ENCODE data around the gene JPH4. TPM values are rescaled to one million over a fixed set of nuclear protein-coding genes. Genes with fewer than 3 reads are reported as not detected.

JPH4 gene
- total RNA-seq, 1 experiment from 2014 or later = 50.1 TPM

DNA sequence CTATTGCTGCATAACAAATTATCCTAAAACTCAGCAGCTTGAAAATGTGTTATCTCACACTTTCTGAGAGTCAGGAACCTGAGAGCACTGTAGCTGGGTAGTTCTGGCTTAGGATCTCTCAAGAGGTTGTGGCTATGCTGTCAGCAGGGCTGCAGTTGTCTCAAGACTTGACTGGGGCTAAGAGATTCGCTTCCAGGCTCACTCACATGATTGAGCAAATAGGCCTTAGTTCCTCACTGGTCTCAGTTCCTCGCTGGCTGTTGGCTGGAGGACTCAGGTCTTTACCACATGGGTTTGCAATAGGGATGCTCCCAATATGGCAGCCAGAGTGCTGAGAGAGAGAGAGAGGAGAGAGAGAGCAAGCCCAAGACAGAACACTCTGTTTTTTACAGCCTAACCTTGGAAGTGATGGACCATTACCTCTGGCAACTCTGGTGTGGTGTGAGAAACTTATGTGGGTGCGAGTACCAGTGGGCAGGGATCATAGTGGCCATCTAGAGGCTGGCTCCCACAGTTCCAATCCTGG, 41.6 kb upstream of the JPH4 start (continued):
- TF ChIP-seq E2F5 (CRISPR knock-in tag; IDR thresholded peaks at IDR 0.05) (no peak), ZNF121 (CRISPR knock-in tag; IDR thresholded peaks at IDR 0.05) (no peak), ZNF416 (CRISPR knock-in tag; IDR thresholded peaks at IDR 0.05) (no peak), TP53 (CRISPR knock-in tag; IDR thresholded peaks at IDR 0.05) (no peak)

- no peak overlapping the region for H3K27ac Mint-ChIP-seq
- ChIA-PET POLR2A (no interaction called here), CTCF (interaction anchor here (9.0 kb wide), 1 partner anchor 14 kb away, joined by 69 read pairs; no protein-coding TSS in a partner anchor)
- DNase-seq (ENCODE audit: low spot score) (no peak), ATAC-seq (no peak)
- H3K36me3 Mint-ChIP-seq = peaks cover 6% of the 10 kb centered on the region
- H3K4me3 Mint-ChIP-seq = no peak overlapping the region
- no peak for TF ChIP-seq USF1 (CRISPR knock-in tag; IDR thresholded peaks at IDR 0.05)
- TF ChIP-seq ZNF121 (CRISPR knock-in tag; IDR thresholded peaks at IDR 0.05) = no peak
- TF ChIP-seq, protein P1, sequence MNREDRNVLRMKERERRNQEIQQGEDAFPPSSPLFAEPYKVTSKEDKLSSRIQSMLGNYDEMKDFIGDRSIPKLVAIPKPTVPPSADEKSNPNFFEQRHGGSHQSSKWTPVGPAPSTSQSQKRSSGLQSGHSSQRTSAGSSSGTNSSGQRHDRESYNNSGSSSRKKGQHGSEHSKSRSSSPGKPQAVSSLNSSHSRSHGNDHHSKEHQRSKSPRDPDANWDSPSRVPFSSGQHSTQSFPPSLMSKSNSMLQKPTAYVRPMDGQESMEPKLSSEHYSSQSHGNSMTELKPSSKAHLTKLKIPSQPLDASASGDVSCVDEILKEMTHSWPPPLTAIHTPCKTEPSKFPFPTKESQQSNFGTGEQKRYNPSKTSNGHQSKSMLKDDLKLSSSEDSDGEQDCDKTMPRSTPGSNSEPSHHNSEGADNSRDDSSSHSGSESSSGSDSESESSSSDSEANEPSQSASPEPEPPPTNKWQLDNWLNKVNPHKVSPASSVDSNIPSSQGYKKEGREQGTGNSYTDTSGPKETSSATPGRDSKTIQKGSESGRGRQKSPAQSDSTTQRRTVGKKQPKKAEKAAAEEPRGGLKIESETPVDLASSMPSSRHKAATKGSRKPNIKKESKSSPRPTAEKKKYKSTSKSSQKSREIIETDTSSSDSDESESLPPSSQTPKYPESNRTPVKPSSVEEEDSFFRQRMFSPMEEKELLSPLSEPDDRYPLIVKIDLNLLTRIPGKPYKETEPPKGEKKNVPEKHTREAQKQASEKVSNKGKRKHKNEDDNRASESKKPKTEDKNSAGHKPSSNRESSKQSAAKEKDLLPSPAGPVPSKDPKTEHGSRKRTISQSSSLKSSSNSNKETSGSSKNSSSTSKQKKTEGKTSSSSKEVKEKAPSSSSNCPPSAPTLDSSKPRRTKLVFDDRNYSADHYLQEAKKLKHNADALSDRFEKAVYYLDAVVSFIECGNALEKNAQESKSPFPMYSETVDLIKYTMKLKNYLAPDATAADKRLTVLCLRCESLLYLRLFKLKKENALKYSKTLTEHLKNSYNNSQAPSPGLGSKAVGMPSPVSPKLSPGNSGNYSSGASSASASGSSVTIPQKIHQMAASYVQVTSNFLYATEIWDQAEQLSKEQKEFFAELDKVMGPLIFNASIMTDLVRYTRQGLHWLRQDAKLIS (CRISPR knock-in tag; IDR thresholded peaks at IDR 0.05; ENCODE audit: borderline replicate concordance) = no peak
- TF ChIP-seq ZNF416 (CRISPR knock-in tag; IDR thresholded peaks at IDR 0.05) = no peak
- peak; percentile 67; the same call in 1 of the 2 replicates for TF ChIP-seq GABPB1 (CRISPR knock-in tag; IDR thresholded peaks at IDR 0.05)
- peaks cover 39% of the 10 kb centered on the region for H3K27me3 Mint-ChIP-seq (ENCODE audit: low read depth)
- no peaks in the 10 kb centered on the region for H3K4me1 Mint-ChIP-seq
- H3K9me3 Mint-ChIP-seq = peaks cover 39% of the 10 kb centered on the region
These were observed 39.9 kb upstream of the JPH4 start for GRCh38 chr14:23618415-23618988.

DNA sequence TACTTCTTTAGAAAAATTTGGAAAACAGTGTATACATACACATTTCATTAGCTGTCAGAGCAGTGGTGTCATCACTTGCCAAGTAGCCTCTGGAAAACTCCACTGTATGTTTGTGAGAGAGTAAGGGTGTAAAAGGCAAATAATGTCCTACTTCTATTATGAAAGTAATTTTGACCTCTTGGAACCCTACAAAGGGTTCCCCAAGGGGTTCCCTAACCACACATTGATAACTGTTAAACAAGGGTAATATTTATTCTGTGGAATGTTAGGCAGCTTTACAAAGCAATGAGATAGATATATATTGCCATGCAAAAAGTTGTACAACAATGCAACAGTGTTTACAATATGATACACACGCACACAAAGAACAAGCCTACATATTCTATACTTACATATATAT, 38.9 kb upstream of the JPH4 start:
- TF ChIP-seq GABPB1 (CRISPR knock-in tag; IDR thresholded peaks at IDR 0.05) = peak; percentile 42; the same call in 1 of the 2 replicates
- TF ChIP-seq NFATC4 (CRISPR knock-in tag; IDR thresholded peaks at IDR 0.05) = no peak
- TF ChIP-seq, protein P2, sequence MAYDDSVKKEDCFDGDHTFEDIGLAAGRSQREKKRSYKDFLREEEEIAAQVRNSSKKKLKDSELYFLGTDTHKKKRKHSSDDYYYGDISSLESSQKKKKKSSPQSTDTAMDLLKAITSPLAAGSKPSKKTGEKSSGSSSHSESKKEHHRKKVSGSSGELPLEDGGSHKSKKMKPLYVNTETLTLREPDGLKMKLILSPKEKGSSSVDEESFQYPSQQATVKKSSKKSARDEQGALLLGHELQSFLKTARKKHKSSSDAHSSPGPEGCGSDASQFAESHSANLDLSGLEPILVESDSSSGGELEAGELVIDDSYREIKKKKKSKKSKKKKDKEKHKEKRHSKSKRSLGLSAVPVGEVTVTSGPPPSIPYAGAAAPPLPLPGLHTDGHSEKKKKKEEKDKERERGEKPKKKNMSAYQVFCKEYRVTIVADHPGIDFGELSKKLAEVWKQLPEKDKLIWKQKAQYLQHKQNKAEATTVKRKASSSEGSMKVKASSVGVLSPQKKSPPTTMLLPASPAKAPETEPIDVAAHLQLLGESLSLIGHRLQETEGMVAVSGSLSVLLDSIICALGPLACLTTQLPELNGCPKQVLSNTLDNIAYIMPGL (CRISPR knock-in tag; IDR thresholded peaks at IDR 0.05) = no peak
- no peak for TF ChIP-seq NR2C2 (CRISPR knock-in tag; IDR thresholded peaks at IDR 0.05)
- Mint-ChIP-seq H3K4me1 (peaks cover 2% of the 10 kb centered on the region; the same call in 1 of the 2 replicates), H3K27ac (no peak overlapping the region), H3K4me3 (no peak overlapping the region), H3K36me3 (no peaks in the 10 kb centered on the region), H3K27me3 (ENCODE audit: low read depth) (peaks cover 31% of the 10 kb centered on the region), H3K9me3 (peaks cover 30% of the 10 kb centered on the region)
- CTCF ChIA-PET = interaction anchor here (9.0 kb wide), 1 partner anchor 15 kb away, joined by 69 read pairs; no protein-coding TSS in a partner anchor
- DNase-seq (ENCODE audit: low spot score) (no peak), ATAC-seq (no peak)
- POLR2A ChIA-PET = no interaction called here

DNA sequence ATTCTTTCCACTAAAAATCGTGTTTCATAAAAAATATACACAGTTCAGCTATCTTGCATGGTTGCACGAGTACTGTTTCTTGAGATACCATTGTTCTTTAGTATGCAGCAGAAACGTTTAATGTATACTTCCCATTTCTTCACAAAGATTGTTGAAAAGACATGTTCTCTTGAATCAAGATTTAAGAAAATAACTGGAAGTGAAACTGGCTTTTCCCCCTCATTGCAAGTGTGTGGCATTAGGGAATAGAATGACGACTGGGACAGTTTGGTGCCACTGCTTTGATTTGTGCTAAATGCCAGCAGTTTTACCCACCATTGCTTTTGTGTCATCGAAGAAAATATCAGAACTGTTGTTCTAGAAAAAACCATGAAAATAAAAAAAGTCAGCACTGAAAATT, 37.3 kb upstream of the JPH4 start:
- no peaks in the 10 kb centered on the region for H3K36me3 Mint-ChIP-seq
- H3K27ac Mint-ChIP-seq = no peak overlapping the region
- CTCF ChIA-PET = interaction anchor here (1.0 to 9.0 kb wide), 2 partner anchors 17 to 27 kb away, joined by 5 to 69 read pairs; no protein-coding TSS in a partner anchor
- POLR2A ChIA-PET = interaction anchor here (0.6 kb wide), 1 partner anchor 21 kb away, joined by 3 read pairs; no protein-coding TSS in a partner anchor
- DNase-seq (ENCODE audit: low spot score) = no peak
- H3K27me3 Mint-ChIP-seq (ENCODE audit: low read depth) = peaks cover 17% of the 10 kb centered on the region
- peaks cover 13% of the 10 kb centered on the region for H3K9me3 Mint-ChIP-seq
- peaks cover 8% of the 10 kb centered on the region; the same call in 1 of the 2 replicates for H3K4me1 Mint-ChIP-seq
- no peak for ATAC-seq
- H3K4me3 Mint-ChIP-seq = no peak overlapping the region
- TF ChIP-seq ATF1 (CRISPR knock-in tag; IDR thresholded peaks at IDR 0.05) = no peak
- no peak for TF ChIP-seq GABPB1 (CRISPR knock-in tag; IDR thresholded peaks at IDR 0.05)
- no peak for TF ChIP-seq ZNF317 (CRISPR knock-in tag; IDR thresholded peaks at IDR 0.05; ENCODE audit: borderline replicate concordance, low read depth)
- TF ChIP-seq, protein P3, sequence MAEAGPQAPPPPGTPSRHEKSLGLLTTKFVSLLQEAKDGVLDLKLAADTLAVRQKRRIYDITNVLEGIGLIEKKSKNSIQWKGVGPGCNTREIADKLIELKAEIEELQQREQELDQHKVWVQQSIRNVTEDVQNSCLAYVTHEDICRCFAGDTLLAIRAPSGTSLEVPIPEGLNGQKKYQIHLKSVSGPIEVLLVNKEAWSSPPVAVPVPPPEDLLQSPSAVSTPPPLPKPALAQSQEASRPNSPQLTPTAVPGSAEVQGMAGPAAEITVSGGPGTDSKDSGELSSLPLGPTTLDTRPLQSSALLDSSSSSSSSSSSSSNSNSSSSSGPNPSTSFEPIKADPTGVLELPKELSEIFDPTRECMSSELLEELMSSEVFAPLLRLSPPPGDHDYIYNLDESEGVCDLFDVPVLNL (CRISPR knock-in tag; IDR thresholded peaks at IDR 0.05; ENCODE audit: borderline replicate concordance, low read depth) = no peak
- no peak for TF ChIP-seq NR1H2 (CRISPR knock-in tag; IDR thresholded peaks at IDR 0.05)
- TF ChIP-seq, protein P4, sequence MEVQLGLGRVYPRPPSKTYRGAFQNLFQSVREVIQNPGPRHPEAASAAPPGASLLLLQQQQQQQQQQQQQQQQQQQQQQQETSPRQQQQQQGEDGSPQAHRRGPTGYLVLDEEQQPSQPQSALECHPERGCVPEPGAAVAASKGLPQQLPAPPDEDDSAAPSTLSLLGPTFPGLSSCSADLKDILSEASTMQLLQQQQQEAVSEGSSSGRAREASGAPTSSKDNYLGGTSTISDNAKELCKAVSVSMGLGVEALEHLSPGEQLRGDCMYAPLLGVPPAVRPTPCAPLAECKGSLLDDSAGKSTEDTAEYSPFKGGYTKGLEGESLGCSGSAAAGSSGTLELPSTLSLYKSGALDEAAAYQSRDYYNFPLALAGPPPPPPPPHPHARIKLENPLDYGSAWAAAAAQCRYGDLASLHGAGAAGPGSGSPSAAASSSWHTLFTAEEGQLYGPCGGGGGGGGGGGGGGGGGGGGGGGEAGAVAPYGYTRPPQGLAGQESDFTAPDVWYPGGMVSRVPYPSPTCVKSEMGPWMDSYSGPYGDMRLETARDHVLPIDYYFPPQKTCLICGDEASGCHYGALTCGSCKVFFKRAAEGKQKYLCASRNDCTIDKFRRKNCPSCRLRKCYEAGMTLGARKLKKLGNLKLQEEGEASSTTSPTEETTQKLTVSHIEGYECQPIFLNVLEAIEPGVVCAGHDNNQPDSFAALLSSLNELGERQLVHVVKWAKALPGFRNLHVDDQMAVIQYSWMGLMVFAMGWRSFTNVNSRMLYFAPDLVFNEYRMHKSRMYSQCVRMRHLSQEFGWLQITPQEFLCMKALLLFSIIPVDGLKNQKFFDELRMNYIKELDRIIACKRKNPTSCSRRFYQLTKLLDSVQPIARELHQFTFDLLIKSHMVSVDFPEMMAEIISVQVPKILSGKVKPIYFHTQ (CRISPR knock-in tag; IDR thresholded peaks at IDR 0.05) = no peak
- TF ChIP-seq, protein P5, sequence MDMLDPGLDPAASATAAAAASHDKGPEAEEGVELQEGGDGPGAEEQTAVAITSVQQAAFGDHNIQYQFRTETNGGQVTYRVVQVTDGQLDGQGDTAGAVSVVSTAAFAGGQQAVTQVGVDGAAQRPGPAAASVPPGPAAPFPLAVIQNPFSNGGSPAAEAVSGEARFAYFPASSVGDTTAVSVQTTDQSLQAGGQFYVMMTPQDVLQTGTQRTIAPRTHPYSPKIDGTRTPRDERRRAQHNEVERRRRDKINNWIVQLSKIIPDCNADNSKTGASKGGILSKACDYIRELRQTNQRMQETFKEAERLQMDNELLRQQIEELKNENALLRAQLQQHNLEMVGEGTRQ (CRISPR knock-in tag; IDR thresholded peaks at IDR 0.05) = no peak

All from WTC11 (cell line).